ENCODE results near the gene SOD1.
"Not testable (repeated sequence)": the region's sequence is repeated elsewhere in the genome, so short reads cannot be mapped to it uniquely, and the experiment has no call there.

DNA sequence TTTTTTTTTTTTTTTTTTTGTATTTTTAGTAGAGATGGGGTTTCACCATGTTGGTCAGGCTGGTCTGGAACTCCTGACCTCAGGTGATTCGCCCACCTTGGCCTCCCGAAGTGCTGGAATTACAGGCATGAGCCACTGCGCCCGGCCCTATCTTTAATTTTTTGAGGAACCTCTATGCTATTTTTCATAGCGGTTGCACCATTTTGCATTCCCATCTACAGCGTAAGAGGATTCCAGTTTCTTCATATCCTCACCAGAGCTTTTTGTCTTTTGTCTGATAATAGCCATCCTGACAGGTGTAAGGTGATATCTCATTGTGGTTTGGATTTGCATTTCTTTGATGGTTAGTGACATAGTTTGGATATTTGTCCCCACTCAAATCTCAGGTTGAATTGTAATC lies 27.6 kb upstream of the SOD1 start:
- TF ChIP-seq POLR2AphosphoS5 (IDR thresholded peaks at IDR 0.05); RAD21 (conservative IDR thresholded peaks at IDR 0.05); EZH2 (IDR thresholded peaks at IDR 0.05; ENCODE audit: borderline replicate concordance, insufficient read depth, low read length, poor library complexity, severe bottlenecking): not testable (repeated sequence)
- TF ChIP-seq, protein P1, sequence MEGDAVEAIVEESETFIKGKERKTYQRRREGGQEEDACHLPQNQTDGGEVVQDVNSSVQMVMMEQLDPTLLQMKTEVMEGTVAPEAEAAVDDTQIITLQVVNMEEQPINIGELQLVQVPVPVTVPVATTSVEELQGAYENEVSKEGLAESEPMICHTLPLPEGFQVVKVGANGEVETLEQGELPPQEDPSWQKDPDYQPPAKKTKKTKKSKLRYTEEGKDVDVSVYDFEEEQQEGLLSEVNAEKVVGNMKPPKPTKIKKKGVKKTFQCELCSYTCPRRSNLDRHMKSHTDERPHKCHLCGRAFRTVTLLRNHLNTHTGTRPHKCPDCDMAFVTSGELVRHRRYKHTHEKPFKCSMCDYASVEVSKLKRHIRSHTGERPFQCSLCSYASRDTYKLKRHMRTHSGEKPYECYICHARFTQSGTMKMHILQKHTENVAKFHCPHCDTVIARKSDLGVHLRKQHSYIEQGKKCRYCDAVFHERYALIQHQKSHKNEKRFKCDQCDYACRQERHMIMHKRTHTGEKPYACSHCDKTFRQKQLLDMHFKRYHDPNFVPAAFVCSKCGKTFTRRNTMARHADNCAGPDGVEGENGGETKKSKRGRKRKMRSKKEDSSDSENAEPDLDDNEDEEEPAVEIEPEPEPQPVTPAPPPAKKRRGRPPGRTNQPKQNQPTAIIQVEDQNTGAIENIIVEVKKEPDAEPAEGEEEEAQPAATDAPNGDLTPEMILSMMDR (IDR thresholded peaks at IDR 0.05; ENCODE audit: poor library complexity, severe bottlenecking) = not testable (repeated sequence)
